Measurements from ENCODE around the gene LLGL1. TPM values are rescaled to one million over a fixed set of nuclear protein-coding genes. Genes with fewer than 3 reads are reported as not detected.

The LLGL1 gene
- total and polyA plus RNA-seq, 2 donors (not counting 3 experiments of a cell fraction or from before 2014, with no cell fraction given), result 34.9 to 47.1 TPM

DNA sequence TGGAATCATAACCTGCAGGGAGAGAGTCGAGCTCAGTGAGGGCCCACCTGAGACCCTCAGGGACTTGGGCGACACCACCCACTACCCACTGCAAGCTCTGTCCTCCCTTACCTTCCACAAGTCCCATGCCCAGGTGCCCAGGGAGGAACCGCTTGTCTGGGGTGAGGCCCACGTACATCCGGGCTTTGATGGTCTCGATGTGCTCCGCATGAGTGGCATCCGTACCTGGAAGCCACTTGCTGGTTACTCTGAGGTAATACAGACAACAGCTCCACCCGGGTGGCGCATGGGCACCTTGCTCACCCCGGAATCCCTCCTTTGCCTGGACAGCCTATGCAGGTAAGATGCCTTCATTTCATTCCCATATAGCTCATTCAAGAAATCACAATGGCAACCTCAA lies 59.9 kb downstream of the LLGL1 start:
- FAIRE-seq (no peak), DNase-seq (ENCODE audit: low read depth, low spot score) (no peak)
- H3K79me2 ChIP-seq (ENCODE audit: control insufficient read depth, insufficient read depth, low read length), result no peaks in the 10 kb centered on the region
- BruUV-seq (replicated peaks), result no TSS peak
- dilution Hi-C loops (cut with MboI; ENCODE audit: extremely low pct_ligation_motif_present, low sequenced_read_pairs), result no loop called here
- intact Hi-C loops (cut with micrococcal nuclease), result no loop called here
- peaks cover 30 to 45% of the 10 kb centered on the region in 2 experiments for H3K36me3 ChIP-seq (ENCODE audit: control insufficient read depth in 2 of 2, extremely low read depth in 1 of 2, insufficient read depth in 2 of 2, low read length in 2 of 2)
- no peaks in the 10 kb centered on the region for H3K4me1 ChIP-seq (ENCODE audit: control insufficient read depth, extremely low read depth, insufficient read depth, low read length)
- H3K27me3 ChIP-seq (ENCODE audit: control insufficient read depth in 2 of 2, insufficient read depth in 2 of 2, low read length in 2 of 2), result no peaks in the 10 kb centered on the region
- H3K9me1 ChIP-seq (replicated peaks; ENCODE audit: control insufficient read depth, extremely low read depth, insufficient read depth, low read length), result no peaks in the 10 kb centered on the region
- no peak overlapping the region for H3K4me3 ChIP-seq (replicated peaks in 1 of 3; ENCODE audit: insufficient read depth in 1 of 3, low read depth in 1 of 3, low read length in 3 of 3)
- H3K9me3 ChIP-seq (replicated peaks; ENCODE audit: control insufficient read depth, insufficient read depth, low read length), result no peaks in the 10 kb centered on the region
- H2AFZ ChIP-seq (ENCODE audit: low read depth, low read length), result no peak overlapping the region
- H4K20me1 ChIP-seq (replicated peaks; ENCODE audit: control insufficient read depth, extremely low read depth, insufficient read depth, low read length), result no peaks in the 10 kb centered on the region
- TF ChIP-seq JUN (IDR thresholded peaks at IDR 0.05; ENCODE audit: borderline replicate concordance, insufficient read depth, insufficient read length, low read depth) (no peak), FOS (IDR thresholded peaks at IDR 0.05; ENCODE audit: borderline replicate concordance, insufficient read depth, low read length) (no peak), MYC (IDR thresholded peaks at IDR 0.05; ENCODE audit: low read depth, low read length) (no peak), EZH2 (IDR thresholded peaks at IDR 0.05; ENCODE audit: borderline replicate concordance, low read depth, low read length, severe bottlenecking) (no peak), MAX (IDR thresholded peaks at IDR 0.05; ENCODE audit: insufficient read depth, insufficient read length) (no peak), POLR2AphosphoS5 (IDR thresholded peaks at IDR 0.05; ENCODE audit: insufficient read depth, low read depth, low read length) (no peak), POLR2A (IDR thresholded peaks at IDR 0.05; ENCODE audit: low read depth, low read length) (no peak), GATA2 (IDR thresholded peaks at IDR 0.05; ENCODE audit: insufficient read depth, insufficient read length, low read depth, low read length) (no peak)
- TF ChIP-seq, protein P1, sequence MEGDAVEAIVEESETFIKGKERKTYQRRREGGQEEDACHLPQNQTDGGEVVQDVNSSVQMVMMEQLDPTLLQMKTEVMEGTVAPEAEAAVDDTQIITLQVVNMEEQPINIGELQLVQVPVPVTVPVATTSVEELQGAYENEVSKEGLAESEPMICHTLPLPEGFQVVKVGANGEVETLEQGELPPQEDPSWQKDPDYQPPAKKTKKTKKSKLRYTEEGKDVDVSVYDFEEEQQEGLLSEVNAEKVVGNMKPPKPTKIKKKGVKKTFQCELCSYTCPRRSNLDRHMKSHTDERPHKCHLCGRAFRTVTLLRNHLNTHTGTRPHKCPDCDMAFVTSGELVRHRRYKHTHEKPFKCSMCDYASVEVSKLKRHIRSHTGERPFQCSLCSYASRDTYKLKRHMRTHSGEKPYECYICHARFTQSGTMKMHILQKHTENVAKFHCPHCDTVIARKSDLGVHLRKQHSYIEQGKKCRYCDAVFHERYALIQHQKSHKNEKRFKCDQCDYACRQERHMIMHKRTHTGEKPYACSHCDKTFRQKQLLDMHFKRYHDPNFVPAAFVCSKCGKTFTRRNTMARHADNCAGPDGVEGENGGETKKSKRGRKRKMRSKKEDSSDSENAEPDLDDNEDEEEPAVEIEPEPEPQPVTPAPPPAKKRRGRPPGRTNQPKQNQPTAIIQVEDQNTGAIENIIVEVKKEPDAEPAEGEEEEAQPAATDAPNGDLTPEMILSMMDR (IDR thresholded peaks at IDR 0.05; ENCODE audit: extremely low read depth in 1 of 2, insufficient read depth in 1 of 2, low read depth in 1 of 2, low read length in 2 of 2), result no peak
- ChIA-PET POLR2A (no interaction called here), CTCF (interaction anchor here (0.7 to 1.0 kb wide), 2 partner anchors 10 to 37 kb away, joined by 3 read pairs; no protein-coding TSS in a partner anchor)
- H3K27ac ChIP-seq (ENCODE audit: insufficient read depth, low read depth, low read length), result no peak overlapping the region
- no peak overlapping the region for H3K4me2 ChIP-seq (ENCODE audit: insufficient read depth, low read length)
- no peak overlapping the region for H3K9ac ChIP-seq (replicated peaks; ENCODE audit: extremely low read depth, insufficient read depth, low read length)
